22Rv1 (cell line): Measurements from ENCODE around the gene FMO5.

Source experiments
- H3K27ac ChIP-seq: fragments of 450-650 bp; 2 replicates; pipeline ENCODE4 v1.5.1; 2017
- CTCF ChIP-seq: fragments of 450-650 bp; IDR thresholded peaks from 2 replicates; pipeline ENCODE4 v1.5.1; 2017; ENCODE audit warnings: mild to moderate bottlenecking
- ZFX ChIP-seq: fragments of 450-650 bp; IDR thresholded peaks from 2 replicates; pipeline ENCODE4 v1.6.1; 2017; ENCODE audit warnings: antibody characterized with exemption, borderline replicate concordance

Gene FMO5

GRCh38 chr1:147225193-147225730 lies at the start of gene FMO5:
TSS of gene FMO5 (minus strand) at chr1:147225339. CDS start at chr1:147225029, 310 bp downstream.
- TF ChIP-seq CTCF (peak; percentile 29), ZFX (no peak)
- peak within 1 kb of the TSS; percentile 56 for H3K27ac ChIP-seq

- TF ChIP-seq ZFX (no peak), CTCF (peak; percentile 85)
- no peak overlapping the region for H3K27ac ChIP-seq
Measured at GRCh38 chr1:147273409-147274336, 48.5 kb upstream of the FMO5 start.

GRCh38 chr1:147272042-147272441 lies 46.9 kb upstream of the FMO5 start:
- no peak overlapping the region for H3K27ac ChIP-seq
- TF ChIP-seq ZFX, result no peak
- TF ChIP-seq CTCF, result no peak

GRCh38 chr1:147270721-147271120 lies 45.6 kb upstream of the FMO5 start:
- peak overlapping the region; percentile 8; the same call in 1 of the 2 replicates for H3K27ac ChIP-seq
- no peak for TF ChIP-seq ZFX
- TF ChIP-seq CTCF, result no peak

GRCh38 chr1:147267711-147268110 lies 42.6 kb upstream of the FMO5 start:
- TF ChIP-seq ZFX (no peak), CTCF (no peak)
- no peak overlapping the region for H3K27ac ChIP-seq

GRCh38 chr1:147266381-147266780 lies 41.2 kb upstream of the FMO5 start:
- no peak for TF ChIP-seq ZFX
- TF ChIP-seq CTCF, result no peak

More at GRCh38 chr1:147266381-147266780, 41.2 kb upstream of the FMO5 start:
- H3K27ac ChIP-seq, result no peak overlapping the region
